HG02571 (cell line): ENCODE data around the gene MTA1.

ENCODE experiments used
- ATAC-seq: cut with Tn5 transposase; IDR thresholded peaks from one replicate; pipeline ENCODE4 v1.9.1; 2021; ENCODE audit warnings: mild to moderate bottlenecking, moderate library complexity; ENCODE audit not compliant: unreplicated experiment

Gene MTA1

DNA sequence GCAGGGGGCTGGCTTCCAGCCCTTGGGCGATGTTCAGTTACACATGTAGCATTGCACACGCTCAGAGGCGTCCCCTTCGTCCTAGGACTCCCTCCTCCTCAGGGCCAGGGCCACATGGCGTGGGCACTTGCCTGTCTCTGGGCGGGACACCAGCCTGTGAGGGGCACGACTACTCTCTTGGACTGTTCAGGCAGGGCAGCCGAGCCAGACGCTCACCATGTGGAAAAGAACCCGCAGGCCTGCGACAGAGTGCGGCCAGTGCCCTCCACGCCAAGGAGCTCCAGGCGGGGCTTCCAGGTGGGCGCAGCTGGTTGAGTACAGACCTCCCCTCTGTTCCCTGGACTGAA is 20.9 kb downstream of the MTA1 start:
- no peak for ATAC-seq

DNA sequence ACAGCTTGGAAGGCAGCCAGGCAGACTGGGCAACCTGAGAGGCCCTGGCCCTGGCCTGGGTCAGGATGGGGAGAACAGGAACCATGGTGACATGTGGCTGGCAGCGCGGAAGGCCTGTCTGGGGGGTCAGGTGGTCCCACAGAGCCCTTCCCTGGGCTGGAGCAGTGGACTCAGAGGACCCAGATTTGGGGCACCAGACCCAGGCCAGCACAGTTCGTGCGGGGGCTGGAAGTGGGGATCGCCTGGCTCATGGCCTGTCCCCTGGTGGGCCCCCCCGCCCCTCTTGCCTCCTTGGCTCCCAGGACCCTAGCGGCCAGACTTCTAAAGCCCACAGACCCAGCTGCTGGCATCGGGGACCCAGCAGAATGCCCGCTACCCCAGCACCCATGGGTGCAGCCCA is 21.4 kb downstream of the MTA1 start:
- ATAC-seq: no peak

DNA sequence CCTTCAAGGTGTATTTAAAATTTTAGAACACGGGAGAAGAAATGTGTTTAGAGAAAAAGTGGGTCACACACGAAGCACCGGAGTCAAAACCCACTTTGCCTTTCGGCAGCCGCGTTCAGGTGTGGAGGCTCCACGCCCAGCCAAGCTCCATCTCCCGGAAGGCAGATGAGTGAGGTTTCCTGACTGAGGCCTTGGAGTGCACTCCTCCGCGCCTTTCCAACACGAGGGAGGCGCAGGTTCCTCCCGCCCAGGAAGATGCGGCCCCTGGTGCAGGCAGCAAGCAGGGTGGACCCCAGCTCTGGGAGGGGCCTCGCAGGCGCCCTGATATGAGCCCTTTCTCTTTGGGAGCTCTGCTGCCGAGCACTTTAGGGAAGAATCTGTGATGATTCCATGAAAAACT is 22.5 kb downstream of the MTA1 start:
- no peak for ATAC-seq

GRCh38 chr14:105442834-105443233 is 23.2 kb downstream of the MTA1 start:
- ATAC-seq: no peak

DNA sequence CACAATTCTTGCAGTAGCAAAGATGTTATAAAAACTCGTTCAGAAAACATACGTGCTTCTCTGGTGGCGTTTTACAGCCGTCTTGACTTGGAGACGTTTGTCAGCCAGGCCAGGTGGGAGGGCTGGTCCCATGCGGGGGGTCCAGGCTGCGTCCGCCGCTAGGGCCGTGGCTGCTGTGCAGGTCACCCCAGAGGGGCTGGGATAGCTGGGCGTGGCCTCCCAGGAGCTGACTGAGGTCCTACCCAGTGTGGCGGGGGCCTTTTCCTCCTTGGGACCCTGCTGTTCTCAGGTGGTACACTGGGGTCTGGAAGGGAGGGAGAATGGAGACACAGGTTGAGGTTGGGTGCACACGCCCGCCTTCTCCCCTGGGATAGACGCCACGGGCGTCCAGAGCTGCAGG is 25.2 kb downstream of the MTA1 start:
- ATAC-seq: no peak

- no peak for ATAC-seq
Measured at GRCh38 chr14:105445290-105445689, 25.7 kb downstream of the MTA1 start.

- no peak for ATAC-seq
Measured at GRCh38 chr14:105445901-105446845, 26.5 kb downstream of the MTA1 start.

DNA sequence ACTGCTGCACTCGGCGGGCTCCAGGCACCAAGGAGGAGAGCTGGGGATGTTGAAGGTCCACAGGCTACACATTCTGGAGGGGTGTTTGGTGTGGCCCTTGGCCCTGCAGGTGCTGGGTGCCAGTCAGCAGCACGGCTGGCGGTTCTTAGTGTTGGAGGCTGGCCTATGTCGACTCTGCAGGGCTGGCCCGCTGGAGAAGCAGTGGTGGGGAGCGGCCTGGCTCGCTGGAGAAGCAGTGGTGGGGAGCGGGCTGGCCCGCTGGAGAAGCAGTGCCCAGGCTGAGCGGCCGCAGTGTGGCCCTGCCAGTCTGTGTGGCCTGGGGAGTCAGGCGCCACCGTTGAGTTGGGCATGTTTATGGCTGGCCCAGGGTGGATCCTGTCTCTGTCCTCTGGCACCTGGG is 27.3 kb downstream of the MTA1 start:
- no peak for ATAC-seq

DNA sequence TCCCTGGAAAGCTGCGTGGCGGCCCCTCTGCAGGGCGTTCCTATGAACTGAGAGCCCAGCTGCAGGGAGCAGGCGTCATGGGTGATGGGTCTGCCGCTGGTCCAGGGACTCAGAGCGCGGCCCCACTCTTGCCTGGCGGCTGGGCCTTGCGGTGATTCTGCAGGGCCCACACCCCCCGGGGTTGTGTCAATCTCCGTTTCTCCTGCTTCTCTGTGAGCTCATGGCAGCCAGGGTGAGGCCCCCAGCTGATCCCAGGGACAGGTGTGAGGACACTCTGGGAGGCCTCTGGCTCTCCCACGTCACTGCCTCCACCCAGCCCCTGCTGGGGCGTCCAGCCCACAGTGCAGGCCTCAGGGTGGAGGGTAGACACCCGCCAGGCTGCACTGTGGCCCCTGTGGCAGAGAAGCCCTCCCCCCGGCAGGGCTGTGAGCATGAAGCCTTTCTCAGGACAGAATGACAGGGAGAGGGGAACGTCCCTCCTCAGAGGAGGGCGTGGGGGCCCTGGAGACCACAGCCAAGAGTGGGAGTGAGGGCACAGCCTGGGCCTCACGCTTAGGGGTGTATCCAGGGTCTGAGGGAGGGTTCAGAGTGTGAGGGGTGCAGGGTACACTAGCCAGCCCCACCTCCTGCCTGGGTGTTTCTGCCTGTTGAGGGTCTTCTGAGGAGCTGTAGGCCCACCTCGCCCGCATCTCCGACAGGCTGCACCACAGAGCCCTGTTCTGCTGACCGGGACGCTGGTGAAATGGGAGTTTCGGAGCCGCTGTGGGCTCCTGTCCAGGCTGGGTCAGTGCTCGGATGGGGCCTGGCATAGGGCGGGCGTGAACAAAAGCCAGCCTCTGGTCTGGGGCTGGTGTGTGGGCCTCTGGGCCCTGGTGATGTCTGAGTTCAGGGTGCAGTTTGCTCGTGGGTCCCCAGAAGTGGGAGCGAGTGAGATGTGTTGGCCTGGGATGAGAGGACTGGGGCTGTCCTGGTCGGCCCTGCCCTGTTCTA is 28.3 kb downstream of the MTA1 start:
- no peak for ATAC-seq

GRCh38 chr14:105448706-105449111 is 29.1 kb downstream of the MTA1 start:
- ATAC-seq: no peak

GRCh38 chr14:105449276-105450122 is 29.9 kb downstream of the MTA1 start:
- ATAC-seq: no peak

GRCh38 chr14:105450123-105450505 is 30.5 kb downstream of the MTA1 start:
- ATAC-seq: no peak

GRCh38 chr14:105450864-105451720 is 31.5 kb downstream of the MTA1 start:
- no peak for ATAC-seq

DNA sequence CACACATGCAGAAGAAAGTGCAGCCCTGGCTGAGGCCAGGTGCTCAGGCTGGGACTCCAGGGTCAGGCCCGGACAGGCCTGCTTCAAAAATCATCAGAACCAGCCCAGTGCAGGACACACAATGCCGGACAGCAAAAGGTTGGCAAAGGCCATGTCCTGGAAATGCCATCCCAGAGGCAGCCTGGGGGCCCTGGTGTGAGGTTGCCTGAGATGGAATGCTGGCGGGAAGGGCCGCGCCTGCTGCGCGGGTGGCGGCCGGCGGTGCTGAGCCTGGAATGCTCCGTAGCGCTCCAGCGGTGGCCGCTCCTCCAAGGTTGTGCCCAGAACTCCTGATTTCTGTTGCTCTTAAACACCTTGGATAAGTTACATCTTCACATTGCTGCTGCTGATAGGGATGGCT is 33.3 kb downstream of the MTA1 start:
- no peak for ATAC-seq

- no peak for ATAC-seq
Measured at GRCh38 chr14:105453847-105454246, 34.2 kb downstream of the MTA1 start.

- ATAC-seq: no peak
Measured at GRCh38 chr14:105455086-105455640, 35.5 kb downstream of the MTA1 start.

- ATAC-seq: no peak
Measured at GRCh38 chr14:105455766-105456660, 36.4 kb downstream of the MTA1 start.

GRCh38 chr14:105456736-105457617 is 37.4 kb downstream of the MTA1 start:
- no peak for ATAC-seq
